Tibial nerve (tissue), 4 donors: ENCODE measurements around the gene CLASP1.

Source experiments
- CTCF ChIP-seq, 5 experiments: fragments of 200-600 bp in 3 of 5; fragments of 450-650 bp in 2 of 5; sonication (generic) in 3 of 5; IDR thresholded peaks; one replicate each; pipeline ENCODE4 v1.5.1; 2016 to 2019; ENCODE audit warnings: antibody characterized with exemption in 5 of 5, mild to moderate bottlenecking in 3 of 5, moderate library complexity in 2 of 5
- EP300 ChIP-seq, 2 donors: sonication (generic); formaldehyde crosslinking; IDR thresholded peaks; one replicate each; pipeline ENCODE4 v1.6.1; 2017; ENCODE audit warnings: antibody characterized with exemption in 2 of 2, mild to moderate bottlenecking in 1 of 2
- POLR2A ChIP-seq, 2 donors: fragments of 450-650 bp; IDR thresholded peaks; one replicate each; pipeline ENCODE4 v1.6.1; 2017; ENCODE audit warnings: antibody characterized with exemption in 2 of 2, mild to moderate bottlenecking in 2 of 2, moderate library complexity in 2 of 2

- no peak for TF ChIP-seq CTCF (IDR thresholded peaks at IDR 0.05)
- no peak for TF ChIP-seq POLR2A (IDR thresholded peaks at IDR 0.05)
- no peak for TF ChIP-seq EP300 (IDR thresholded peaks at IDR 0.05)
Measured at GRCh38 chr2:121579309-121579708, 70.0 kb downstream of the CLASP1 start.
